H9 (cell line): ENCODE data around the gene LRRC45. TPM values are rescaled to one million over a fixed set of nuclear protein-coding genes. Genes with fewer than 3 reads are reported as not detected.
"Not testable (repeated sequence)": the region's sequence is repeated elsewhere in the genome, so short reads cannot be mapped to it uniquely, and the experiment has no call there.

Experiments
- DNase-seq: peaks from one replicate; pipeline ENCODE4 v3.0.0-alpha.2; 2017
- H2AFZ ChIP-seq: one replicate; pipeline ENCODE4 v1.6.1; 2013; ENCODE audit warnings: mild to moderate bottlenecking, low read length, control low read depth, moderate library complexity
- H2AK5ac ChIP-seq: 2 replicates; pipeline ENCODE4 v1.6.1; 2013; ENCODE audit warnings: low read length, control low read depth, mixed read lengths; ENCODE audit not compliant: insufficient read length
- H2BK120ac ChIP-seq: one replicate; pipeline ENCODE4 v1.6.1; 2013; ENCODE audit warnings: low read depth, mild to moderate bottlenecking, low read length, control low read depth, inconsistent platforms; ENCODE audit not compliant: poor library complexity, severe bottlenecking
- H2BK12ac ChIP-seq: 2 replicates; pipeline ENCODE4 v1.6.1; 2013; ENCODE audit warnings: low read length, control low read depth, mixed read lengths, low read depth; ENCODE audit not compliant: insufficient read length
- H2BK15ac ChIP-seq: 2 replicates; pipeline ENCODE4 v1.6.1; 2013; ENCODE audit warnings: low read depth, low read length, control low read depth
- H2BK20ac ChIP-seq: one replicate; pipeline ENCODE4 v1.6.1; 2013; ENCODE audit warnings: low read depth, mild to moderate bottlenecking, low read length, control low read depth, inconsistent platforms; ENCODE audit not compliant: poor library complexity, severe bottlenecking
- H2BK5ac ChIP-seq: 2 replicates; pipeline ENCODE4 v1.6.1; 2013; ENCODE audit warnings: low read length, control low read depth, mixed read lengths; ENCODE audit not compliant: insufficient read length
- H3K14ac ChIP-seq: 2 replicates; pipeline ENCODE4 v1.6.1; 2013; ENCODE audit warnings: low read length, control low read depth; ENCODE audit not compliant: insufficient read depth
- H3K18ac ChIP-seq: 2 replicates; pipeline ENCODE4 v1.6.1; 2013; ENCODE audit warnings: low read depth, mild to moderate bottlenecking, mixed read lengths, low read length, control low read depth; ENCODE audit not compliant: insufficient read length
- H3K23ac ChIP-seq: 2 replicates; pipeline ENCODE4 v1.6.1; 2013; ENCODE audit warnings: low read length, control low read depth, mixed read lengths, low read depth; ENCODE audit not compliant: insufficient read length
- H3K23me2 ChIP-seq: 2 replicates; pipeline ENCODE4 v1.6.1; 2013; ENCODE audit warnings: low read depth, mild to moderate bottlenecking, mixed read lengths, low read length, control low read depth; ENCODE audit not compliant: insufficient read length, poor library complexity, severe bottlenecking
- H3K27ac ChIP-seq: 2 replicates; pipeline ENCODE4 v1.5.1; 2013; ENCODE audit warnings: low read length, control low read depth, mixed read lengths, low read depth; ENCODE audit not compliant: insufficient read length
- H3K27me3 ChIP-seq: 2 replicates; pipeline ENCODE4 v1.6.1; 2013; ENCODE audit warnings: low read length, control low read depth, inconsistent platforms; ENCODE audit not compliant: insufficient read depth
- H3K4ac ChIP-seq: 2 replicates; pipeline ENCODE4 v1.6.1; 2013; ENCODE audit warnings: low read depth, mild to moderate bottlenecking, control low read depth, inconsistent platforms, low read length, moderate library complexity
- H3K4me1 ChIP-seq: 2 replicates; pipeline ENCODE4 v1.6.1; 2013; ENCODE audit warnings: low read length, control low read depth, inconsistent platforms; ENCODE audit not compliant: insufficient read depth
- H3K4me2 ChIP-seq: 2 replicates; pipeline ENCODE4 v1.6.1; 2013; ENCODE audit warnings: low read length, control low read depth, mixed read lengths; ENCODE audit not compliant: insufficient read length, insufficient read depth
- H3K56ac ChIP-seq: 2 replicates; pipeline ENCODE4 v1.6.1; 2013; ENCODE audit warnings: low read depth, mild to moderate bottlenecking, mixed read lengths, low read length, control low read depth; ENCODE audit not compliant: insufficient read length
- H3K79me1 ChIP-seq: 2 replicates; pipeline ENCODE4 v1.6.1; 2013; ENCODE audit warnings: low read depth, mild to moderate bottlenecking, moderate library complexity, low read length, control low read depth, inconsistent platforms; ENCODE audit not compliant: insufficient read depth, poor library complexity, severe bottlenecking
- H3K79me2 ChIP-seq: 2 replicates; pipeline ENCODE4 v1.6.1; 2013; ENCODE audit warnings: low read length, control low read depth, inconsistent platforms; ENCODE audit not compliant: insufficient read depth
- H3K9ac ChIP-seq: 2 replicates; pipeline ENCODE4 v1.6.1; 2013; ENCODE audit warnings: low read length, control low read depth, mixed read lengths; ENCODE audit not compliant: insufficient read length; ENCODE audit errors: extremely low read depth
- H3K9me3 ChIP-seq: one replicate; pipeline ENCODE4 v1.6.1; 2013; ENCODE audit warnings: low read depth, low read length, inconsistent platforms; ENCODE audit not compliant: control insufficient read depth
- H3T11ph ChIP-seq: one replicate; pipeline ENCODE4 v1.6.1; 2013; ENCODE audit warnings: mild to moderate bottlenecking, low read length, control low read depth, inconsistent platforms
- H4K20me1 ChIP-seq: one replicate; pipeline ENCODE4 v1.6.1; 2013; ENCODE audit not compliant: control insufficient read depth, insufficient read length, insufficient read depth
- H4K5ac ChIP-seq: 2 replicates; pipeline ENCODE4 v1.6.1; 2013; ENCODE audit warnings: low read depth, mild to moderate bottlenecking, mixed read lengths, low read length, control low read depth; ENCODE audit not compliant: insufficient read length
- H4K8ac ChIP-seq: replicated peaks from 2 replicates; pipeline ENCODE4 v1.6.1; 2013; ENCODE audit warnings: low read length, control low read depth, mixed read lengths, low read depth; ENCODE audit not compliant: insufficient read length
- H4K91ac ChIP-seq: 2 replicates; pipeline ENCODE4 v1.6.1; 2013; ENCODE audit warnings: low read depth, mild to moderate bottlenecking, moderate library complexity, mixed read lengths, low read length, control low read depth; ENCODE audit not compliant: insufficient read length
- H3K27ac Mint-ChIP-seq, 3 experiments: 2 replicates in 2 of 3; 3 replicates in 1 of 3; pipeline ENCODE4 v1.8.0; 2020 to 2021; ENCODE audit warnings: mixed read lengths in 3 of 3, mild to moderate bottlenecking in 1 of 3, moderate library complexity in 1 of 3
- H3K27me3 Mint-ChIP-seq: 2 replicates; pipeline ENCODE4 v1.8.0; 2021; ENCODE audit warnings: low read depth, mild to moderate bottlenecking, moderate library complexity, mixed read lengths
- H3K36me3 Mint-ChIP-seq, 3 experiments: 2 replicates in 2 of 3; 3 replicates in 1 of 3; pipeline ENCODE4 v1.8.0; 2020 to 2021; ENCODE audit warnings: low read depth in 3 of 3, mixed read lengths in 3 of 3; ENCODE audit not compliant: insufficient read depth in 1 of 3
- H3K4me1 Mint-ChIP-seq, 2 experiments: 2 replicates each; pipeline ENCODE4 v1.8.0; 2020; ENCODE audit warnings: mixed read lengths in 2 of 2
- H3K4me3 Mint-ChIP-seq, 2 experiments: 2 replicates in 1 of 2; 3 replicates in 1 of 2; pipeline ENCODE4 v1.8.0; 2020 to 2021; ENCODE audit warnings: mild to moderate bottlenecking in 2 of 2, mixed read lengths in 2 of 2, moderate library complexity in 1 of 2
- H3K9me3 Mint-ChIP-seq, 2 experiments: 2 replicates in 1 of 2; 3 replicates in 1 of 2; pipeline ENCODE4 v1.8.0; 2020; ENCODE audit warnings: mild to moderate bottlenecking in 2 of 2, mixed read lengths in 2 of 2, moderate library complexity in 1 of 2
- CTCF ChIP-seq: fragments of 200-600 bp; sonication (generic); conservative IDR thresholded peaks from 3 replicates; pipeline ENCODE4 v1.8.0; 2021; ENCODE audit warnings: antibody characterized with exemption, mild to moderate bottlenecking
- WGBS: extraction: QIAGEN DNeasy Blood & Tissue Kit; methylation state at CpG from one replicate; pipeline ENCODE4 v1.1.7; 2013; ENCODE audit warnings: missing lambda C conversion rate, low lambda C conversion rate, mixed read lengths; ENCODE audit not compliant: insufficient read length; ENCODE audit errors: extremely low coverage; 5-methylcytosine and 5-hydroxymethylcytosine counted together
- total RNA-seq: library from RNA; stranded (reverse); gene quantifications from 2 replicates; pipeline ENCODE4 v1.2.1, GENCODE V29; 2021

LRRC45 gene
- total RNA-seq, 1 experiment from 2014 or later: 28.7 TPM

GRCh38 chr17:81980707-81981343 is 42.3 kb upstream of the LRRC45 start:
- no peak overlapping the region for H3K4me3 Mint-ChIP-seq
- H3K79me1 ChIP-seq: no peaks in the 10 kb centered on the region

GRCh38 chr17:81981511-81981910 is 41.6 kb upstream of the LRRC45 start:
- H3K79me1 ChIP-seq, H3K56ac ChIP-seq, H3K18ac ChIP-seq, H3K9me3 ChIP-seq, H3K4me2 ChIP-seq, H3K4me1 ChIP-seq, H4K20me1 ChIP-seq, H3K27ac ChIP-seq, H3K9me3 Mint-ChIP-seq, H2AK5ac ChIP-seq, H2BK20ac ChIP-seq, H3K23ac ChIP-seq, H2BK120ac ChIP-seq, H3K79me2 ChIP-seq, H3K4me3 Mint-ChIP-seq, H3K14ac ChIP-seq, H3K27ac Mint-ChIP-seq, H4K8ac ChIP-seq, H2BK15ac ChIP-seq, H2BK12ac ChIP-seq, H2BK5ac ChIP-seq, H2AFZ ChIP-seq, DNase-seq, H3K4ac ChIP-seq, H3K9ac ChIP-seq, H4K91ac ChIP-seq, H3K27me3 Mint-ChIP-seq, H3T11ph ChIP-seq, H4K5ac ChIP-seq, H3K27me3 ChIP-seq: not testable (repeated sequence)
- H3K36me3 Mint-ChIP-seq: peaks cover 6 to 50% (median 49%) of the 10 kb centered on the region in 3 experiments
- H3K4me1 Mint-ChIP-seq: peaks cover 5 to 12% of the 10 kb centered on the region in 2 experiments; a peak in 3 of 4 replicates
- peaks cover 11% of the 10 kb centered on the region for H3K23me2 ChIP-seq
- no CpG with 5 or more reads among the region's 12 CpGs for WGBS

More at GRCh38 chr17:81980707-81981343, 42.3 kb upstream of the LRRC45 start:
- H3K4ac ChIP-seq: no peak overlapping the region
- DNase-seq: no peak
- H3K9ac ChIP-seq: no peak overlapping the region
- no peak overlapping the region for H3K14ac ChIP-seq
- no peaks in the 10 kb centered on the region for H3K4me1 ChIP-seq
- H3T11ph ChIP-seq: no peak overlapping the region
- Mint-ChIP-seq H3K36me3 (peaks cover 6 to 48% (median 44%) of the 10 kb centered on the region in 3 experiments), H3K27me3 (peaks cover 12% of the 10 kb centered on the region), H3K27ac (no peak overlapping the region), H3K4me1 (peaks cover 9 to 16% of the 10 kb centered on the region in 2 experiments; a peak in 3 of 4 replicates), H3K9me3 (no peaks in the 10 kb centered on the region; a peak in 2 of 5 replicates)
- WGBS: no CpG with 5 or more reads among the region's 9 CpGs
- no peak overlapping the region for H2BK5ac ChIP-seq
- H4K8ac ChIP-seq: no peak overlapping the region
- H3K23me2 ChIP-seq: peaks cover 12% of the 10 kb centered on the region
- no peak overlapping the region for H3K4me2 ChIP-seq
- no peaks in the 10 kb centered on the region for H4K20me1 ChIP-seq
- H2AK5ac ChIP-seq: no peak overlapping the region
- TF ChIP-seq CTCF: no peak
- H3K23ac ChIP-seq: no peak overlapping the region
- H3K27me3 ChIP-seq: peaks cover 3% of the 10 kb centered on the region
- no peak overlapping the region for H2AFZ ChIP-seq
- H3K18ac ChIP-seq: no peak overlapping the region
- no peak overlapping the region for H4K5ac ChIP-seq
- no peak overlapping the region for H3K56ac ChIP-seq
- no peak overlapping the region for H3K27ac ChIP-seq
- no peaks in the 10 kb centered on the region for H3K9me3 ChIP-seq
- no peak overlapping the region for H2BK20ac ChIP-seq
- H4K91ac ChIP-seq: no peak overlapping the region
- no peak overlapping the region for H2BK120ac ChIP-seq
- no peaks in the 10 kb centered on the region for H3K79me2 ChIP-seq
- H2BK12ac ChIP-seq: no peak overlapping the region
- H2BK15ac ChIP-seq: no peak overlapping the region
